Measurements from ENCODE around the gene FAM227A.

DNA sequence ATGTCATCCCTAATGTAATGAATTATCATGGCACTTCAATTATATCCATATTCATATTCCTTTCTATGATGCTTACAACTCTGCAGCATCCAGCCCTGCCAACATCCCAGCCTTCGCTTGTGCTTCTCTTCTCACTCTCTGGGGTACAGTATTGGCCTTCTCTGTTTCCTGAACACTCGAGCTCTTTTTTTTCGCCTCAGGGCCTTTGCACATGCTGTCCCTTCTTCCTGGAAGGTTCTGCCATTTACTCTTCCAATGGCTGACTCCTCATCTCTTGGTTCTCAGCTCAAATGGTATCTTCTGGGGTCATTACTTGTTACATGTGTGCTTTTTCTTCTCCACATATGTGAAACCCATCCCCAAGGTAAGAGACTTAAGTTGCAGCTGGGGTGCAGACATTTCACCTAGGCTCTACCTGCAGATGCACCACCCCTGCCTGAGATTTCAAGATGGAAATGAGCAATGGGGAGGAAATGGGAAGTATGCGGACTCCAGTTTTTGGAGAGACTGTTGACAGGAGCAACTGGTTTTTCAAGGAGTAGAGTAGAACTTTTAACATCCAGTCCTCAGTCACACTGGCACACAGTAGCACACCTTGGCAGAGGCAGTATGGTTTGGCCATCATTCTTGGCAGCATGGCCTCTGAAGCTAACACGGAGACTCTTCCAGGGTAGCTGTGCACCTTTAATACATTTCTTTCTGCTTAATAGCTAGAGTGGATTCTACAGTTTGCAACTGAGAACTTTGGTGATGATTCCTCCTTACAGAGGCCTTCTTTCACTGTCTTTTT lies 43.8 kb downstream of the FAM227A start:
- TF ChIP-seq CTCF (IDR thresholded peaks at IDR 0.05; ENCODE audit: poor library complexity): no peak
- no peak for TF ChIP-seq EZH2 (IDR thresholded peaks at IDR 0.05; ENCODE audit: borderline replicate concordance)

Measured in hepatocyte (in vitro differentiated cells).